GM13976 (cell line): ENCODE data around the gene B9D1.

Source experiments
- DNase-seq: peaks from one replicate; pipeline ENCODE4 v3.0.0; 2012; ENCODE audit warnings: low spot score
- CTCF ChIP-seq: IDR thresholded peaks from 2 replicates; pipeline ENCODE4 v1.5.1; 2012; ENCODE audit warnings: borderline replicate concordance, mild to moderate bottlenecking; ENCODE audit not compliant: insufficient read depth; ENCODE audit errors: extremely low read depth, missing control alignments, control extremely low read depth
- in situ Hi-C: fragments of 300-500 bp; cut with MboI; formaldehyde crosslinking; loops from one replicate; pipeline ENCODE4 v1.12.0; 2022; ENCODE audit warnings: low sequenced_read_pairs, mixed read lengths, inconsistent platforms; ENCODE audit not compliant: unreplicated experiment

The B9D1 gene

GRCh38 chr17:19336938-19337711 is 25.4 kb downstream of the B9D1 start:
- DNase-seq, result no peak
- in situ Hi-C loops, result no loop called here
- TF ChIP-seq CTCF, result no peak

- no peak for TF ChIP-seq CTCF
- no peak for DNase-seq
- in situ Hi-C loops, result no loop called here
Observed at GRCh38 chr17:19335951-19336631, 26.4 kb downstream of the B9D1 start.

DNA sequence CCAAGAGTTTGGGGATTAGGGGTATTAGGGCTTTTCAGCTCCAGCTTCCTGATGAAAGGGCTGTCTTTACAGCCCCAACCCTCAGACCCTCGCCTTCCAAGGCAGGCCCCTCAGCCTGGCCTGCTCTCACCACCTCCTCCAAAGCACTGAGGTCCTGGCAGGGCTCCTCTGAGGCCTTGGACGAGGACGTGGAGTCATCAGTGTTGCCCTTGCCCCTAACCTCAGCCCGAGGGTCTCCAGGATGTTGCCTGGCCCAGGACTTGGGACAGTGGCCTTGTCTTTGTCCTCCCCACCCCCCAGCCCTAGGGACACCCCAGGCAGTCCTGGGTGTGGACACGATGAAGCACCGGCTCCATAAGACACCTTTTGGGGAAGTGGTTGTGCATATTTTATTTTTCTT is 28.2 kb downstream of the B9D1 start:
- in situ Hi-C loops, result no loop called here
- no peak for TF ChIP-seq CTCF
- no peak for DNase-seq

DNA sequence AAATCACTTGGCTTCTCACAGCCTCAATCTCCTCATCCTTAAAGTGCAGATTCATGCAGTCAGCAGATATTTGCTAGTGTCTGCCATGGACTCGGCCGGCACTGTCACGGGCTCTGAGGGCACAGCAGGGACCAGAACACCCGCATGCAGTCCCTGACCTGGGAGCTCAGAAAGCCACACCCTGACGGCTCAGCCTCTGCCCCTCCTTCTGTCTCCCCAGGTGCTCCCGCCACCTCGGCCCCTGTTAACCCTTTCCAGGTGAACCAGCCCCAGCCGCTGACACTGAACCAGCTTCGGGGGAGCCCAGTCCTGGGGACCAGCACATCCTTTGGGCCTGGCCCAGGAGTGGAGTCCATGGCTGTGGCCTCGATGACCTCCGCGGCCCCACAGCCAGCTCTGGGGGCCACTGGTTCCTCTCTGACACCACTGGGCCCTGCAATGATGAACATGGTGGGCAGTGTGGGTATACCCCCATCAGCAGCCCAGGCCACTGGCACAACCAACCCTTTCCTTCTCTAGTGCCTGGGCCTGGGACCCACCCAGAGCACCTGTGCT is 28.7 kb downstream of the B9D1 start:
- DNase-seq, result no peak
- no peak for TF ChIP-seq CTCF
- in situ Hi-C loops, result no loop called here

DNA sequence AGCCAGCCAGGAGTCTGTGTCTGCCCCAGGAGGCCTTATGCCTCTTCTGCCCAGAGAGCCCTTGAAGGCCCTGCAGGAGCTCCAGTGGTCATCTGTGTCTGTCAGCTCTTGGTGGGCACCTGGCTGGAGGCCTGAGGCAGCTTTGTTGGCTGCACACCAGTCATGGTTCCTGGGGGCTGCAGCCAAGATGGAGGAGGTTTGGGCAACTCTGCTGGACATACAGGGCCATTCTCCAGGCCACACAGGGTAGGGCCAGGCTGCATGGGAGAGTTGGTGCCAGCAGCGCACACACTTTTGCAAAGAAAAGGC is 29.4 kb downstream of the B9D1 start:
- in situ Hi-C loops, result no loop called here
- TF ChIP-seq CTCF, result no peak
- DNase-seq, result no peak

DNA sequence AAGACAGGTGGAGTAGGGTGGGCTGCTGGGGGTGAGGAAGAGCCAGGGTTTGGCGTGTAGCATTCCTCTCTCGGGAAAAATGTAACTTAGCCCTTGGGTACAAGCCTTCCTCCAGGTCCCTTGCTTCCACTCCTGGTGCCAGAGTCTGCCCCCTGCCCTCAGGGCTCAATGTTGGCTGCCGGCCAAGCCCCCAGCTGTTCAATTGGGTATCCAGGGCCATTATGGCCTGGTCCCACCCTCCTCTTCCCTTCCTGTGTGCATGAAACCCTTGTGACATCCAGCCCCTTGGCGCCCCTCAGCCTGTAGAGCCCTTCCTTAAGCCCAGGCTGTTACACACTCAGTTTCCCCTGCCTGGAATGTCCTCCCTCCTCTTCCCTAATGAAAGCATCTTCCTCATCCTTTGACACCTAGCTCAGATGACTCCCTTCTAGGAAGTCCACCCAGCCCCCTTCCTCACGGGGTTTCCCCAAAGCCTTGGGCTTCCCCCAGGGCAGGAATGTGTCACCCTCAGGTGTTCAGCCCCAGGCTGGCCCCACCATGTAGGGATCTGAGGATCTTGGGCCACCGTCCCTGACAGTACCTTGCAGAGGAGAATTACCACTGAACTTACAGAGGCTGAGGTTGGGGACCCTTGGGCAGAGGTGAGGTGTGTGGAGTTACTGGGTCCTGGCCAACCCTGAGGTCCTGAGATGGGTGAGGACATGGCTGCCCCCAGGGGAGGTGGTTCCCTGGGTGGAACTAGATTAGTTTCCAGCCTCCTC is 30.0 kb downstream of the B9D1 start:
- DNase-seq, result peak; percentile 49
- in situ Hi-C loops, result no loop called here
- no peak for TF ChIP-seq CTCF
